ENCODE results near the gene LEO1.
A peak's percentile ranks its signal among the peaks of the same experiment; 100 is the strongest.

LEO1 gene

DNA sequence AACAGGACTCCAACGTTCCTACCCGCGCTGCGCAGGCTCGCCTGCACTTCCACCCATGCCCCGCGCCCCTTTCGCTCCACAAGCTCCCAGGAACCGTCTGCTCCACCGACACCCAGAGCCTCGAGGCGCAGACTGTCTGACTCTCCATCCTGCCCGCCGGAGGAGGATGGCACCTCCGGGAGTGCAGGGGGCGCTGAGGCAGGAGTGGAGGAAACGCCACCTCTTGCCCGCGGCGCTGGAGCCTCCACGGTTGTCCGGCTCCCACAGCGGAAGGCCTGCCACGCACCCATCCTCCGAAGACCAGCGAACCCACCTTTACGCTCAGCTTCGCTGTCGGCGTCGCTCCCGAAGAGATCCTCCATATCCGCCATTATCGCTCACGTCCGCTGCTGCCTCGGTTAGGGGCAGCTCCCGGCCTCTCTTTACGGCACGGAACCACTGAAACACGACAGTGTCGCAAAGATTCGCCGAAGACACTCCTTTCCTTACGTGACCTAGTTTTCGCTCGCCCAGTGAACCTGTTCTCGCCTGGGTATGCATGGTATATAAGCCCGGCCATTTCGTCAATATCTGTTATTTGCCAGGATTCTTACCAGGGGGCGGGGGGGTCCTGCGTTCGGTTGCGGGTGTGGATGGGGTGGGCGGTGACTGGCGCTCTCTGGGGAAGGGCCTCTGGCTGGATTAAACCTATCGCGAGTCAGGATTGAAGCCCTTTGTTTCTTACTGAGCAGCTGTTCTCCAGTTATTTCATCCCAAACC is at the start of gene LEO1:
TSS of gene LEO1 (minus strand) at position 404 of the 759 bp plus-strand sequence. CDS start at position 371, 33 bp downstream.
- Histone ChIP-seq H3K79me2 (ENCODE audit: control insufficient read depth, low read length) (peaks cover 55% of the 10 kb centered on the region), H3K36me3 (ENCODE audit: control insufficient read depth, low read length) (peaks cover 5% of the 10 kb centered on the region; the same call in 1 of the 2 replicates), H3K9me2 (replicated peaks; ENCODE audit: control insufficient read depth, low read length) (no peaks in the 10 kb centered on the region)

DNA sequence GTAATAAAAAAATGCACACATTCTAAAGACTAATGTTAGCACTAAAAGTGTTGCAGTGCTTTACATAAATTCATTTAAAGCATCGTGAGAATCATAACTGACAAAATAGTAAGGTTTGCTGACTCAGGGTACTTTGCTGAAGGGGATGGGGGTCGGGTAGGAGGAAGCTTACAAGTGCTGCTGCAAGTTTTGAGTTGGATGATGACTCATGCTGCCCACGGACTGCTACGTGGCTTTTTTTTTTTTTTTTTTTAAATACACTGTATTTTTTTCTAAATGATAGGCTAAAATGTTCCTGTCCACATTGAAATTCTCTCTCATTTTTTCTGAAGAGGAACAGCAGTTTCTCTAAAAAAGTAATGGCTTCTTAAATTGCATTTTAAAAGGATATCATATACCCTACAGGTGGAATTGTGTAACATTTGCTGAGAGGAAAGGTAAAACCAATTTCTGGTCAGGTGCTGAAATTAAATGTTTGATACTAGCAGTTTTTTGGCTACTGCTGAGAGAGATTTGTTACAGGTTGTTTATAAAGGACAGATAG is 49.6 kb upstream of the LEO1 start:
- H3K4me1 ChIP-seq (ENCODE audit: control insufficient read depth, low read length), result peaks cover 36% of the 10 kb centered on the region

More for the DNA sequence above, at the start of gene LEO1:
- Histone ChIP-seq H3K27me3 (ENCODE audit: control insufficient read depth, low read length) (no peaks in the 10 kb centered on the region), H4K20me1 (ENCODE audit: control insufficient read depth, insufficient read depth, low read depth, low read length) (no peaks in the 10 kb centered on the region), H3F3A (ENCODE audit: control insufficient read depth, insufficient read depth) (no peaks in the 10 kb centered on the region), H3K27ac (ENCODE audit: low read depth, low read length) (peak within 1 kb of the TSS; percentile 72), H3K4me2 (ENCODE audit: low read length) (peak within 1 kb of the TSS; percentile 63), H3K9me3 (ENCODE audit: control insufficient read depth, insufficient read depth, low read length) (no peaks in the 10 kb centered on the region), H3K4me1 (ENCODE audit: control insufficient read depth, low read length) (peaks cover 10% of the 10 kb centered on the region), H3K4me3 (ENCODE audit: low read length) (peak within 1 kb of the TSS; percentile 92)
- no peak for TF ChIP-seq EZH2phosphoT487 (IDR thresholded peaks at IDR 0.05; ENCODE audit: borderline replicate concordance, low read length)
- TF ChIP-seq, protein P1, sequence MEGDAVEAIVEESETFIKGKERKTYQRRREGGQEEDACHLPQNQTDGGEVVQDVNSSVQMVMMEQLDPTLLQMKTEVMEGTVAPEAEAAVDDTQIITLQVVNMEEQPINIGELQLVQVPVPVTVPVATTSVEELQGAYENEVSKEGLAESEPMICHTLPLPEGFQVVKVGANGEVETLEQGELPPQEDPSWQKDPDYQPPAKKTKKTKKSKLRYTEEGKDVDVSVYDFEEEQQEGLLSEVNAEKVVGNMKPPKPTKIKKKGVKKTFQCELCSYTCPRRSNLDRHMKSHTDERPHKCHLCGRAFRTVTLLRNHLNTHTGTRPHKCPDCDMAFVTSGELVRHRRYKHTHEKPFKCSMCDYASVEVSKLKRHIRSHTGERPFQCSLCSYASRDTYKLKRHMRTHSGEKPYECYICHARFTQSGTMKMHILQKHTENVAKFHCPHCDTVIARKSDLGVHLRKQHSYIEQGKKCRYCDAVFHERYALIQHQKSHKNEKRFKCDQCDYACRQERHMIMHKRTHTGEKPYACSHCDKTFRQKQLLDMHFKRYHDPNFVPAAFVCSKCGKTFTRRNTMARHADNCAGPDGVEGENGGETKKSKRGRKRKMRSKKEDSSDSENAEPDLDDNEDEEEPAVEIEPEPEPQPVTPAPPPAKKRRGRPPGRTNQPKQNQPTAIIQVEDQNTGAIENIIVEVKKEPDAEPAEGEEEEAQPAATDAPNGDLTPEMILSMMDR (IDR thresholded peaks at IDR 0.05; ENCODE audit: low read depth, low read length, poor library complexity, severe bottlenecking), result peak; percentile 63

DNA sequence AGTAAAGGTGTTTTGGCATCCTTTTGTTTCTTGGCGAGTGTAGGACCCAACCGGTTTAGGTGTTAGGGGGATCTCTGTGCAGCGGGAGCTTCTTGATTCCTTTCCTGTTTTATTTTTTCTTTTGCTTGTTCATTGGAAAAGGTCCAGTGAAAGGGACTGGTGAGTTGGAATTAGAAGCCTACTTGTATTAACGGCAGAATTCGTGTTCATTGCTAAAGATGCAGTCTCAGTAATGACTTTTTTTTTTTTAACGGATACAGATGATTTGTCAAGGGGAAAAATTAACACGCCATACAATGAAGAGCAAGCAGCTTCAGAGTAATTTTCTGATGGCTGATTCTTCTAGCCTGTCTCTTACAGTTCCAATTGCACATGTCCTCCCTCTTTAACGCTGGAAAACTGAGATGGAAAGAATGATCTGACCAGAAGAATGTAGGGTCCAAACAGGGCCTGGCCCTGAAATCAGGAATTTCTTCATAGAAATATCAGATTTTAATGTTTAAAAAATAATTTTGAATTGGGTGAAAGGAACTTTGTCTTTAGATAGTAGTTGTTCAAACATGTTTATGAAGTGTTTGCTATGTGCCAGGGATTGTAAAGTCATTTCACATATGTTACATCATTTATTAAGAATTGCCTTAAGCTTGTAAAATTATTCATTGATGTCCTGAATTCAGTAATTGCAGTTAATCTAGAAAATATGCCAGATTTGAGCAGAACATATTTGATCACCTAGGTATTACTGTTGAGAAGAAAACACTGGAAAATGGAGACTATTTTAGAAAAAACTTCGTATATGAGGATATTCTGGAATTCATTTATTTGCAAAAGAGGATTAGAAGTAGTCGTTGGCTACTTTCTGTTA is 48.9 kb upstream of the LEO1 start:
- Histone ChIP-seq H3K4me3 (ENCODE audit: low read length) (peak overlapping the region; percentile 75), H3K27me3 (ENCODE audit: control insufficient read depth, low read length) (no peaks in the 10 kb centered on the region), H3K36me3 (ENCODE audit: control insufficient read depth, low read length) (no peaks in the 10 kb centered on the region; the same call in 1 of the 2 replicates), H3F3A (ENCODE audit: control insufficient read depth, insufficient read depth) (0 out of 2 replicates have a peak, but pooled peaks cover 3% of the 10 kb centered on the region), H3K9me3 (ENCODE audit: control insufficient read depth, insufficient read depth, low read length) (no peaks in the 10 kb centered on the region), H3K79me2 (ENCODE audit: control insufficient read depth, low read length) (peaks cover 64% of the 10 kb centered on the region), H4K20me1 (ENCODE audit: control insufficient read depth, insufficient read depth, low read depth, low read length) (peaks cover 16% of the 10 kb centered on the region; the same call in 1 of the 2 replicates), H3K4me2 (ENCODE audit: low read length) (peak overlapping the region; percentile 82), H3K4me1 (ENCODE audit: control insufficient read depth, low read length) (peaks cover 36% of the 10 kb centered on the region), H3K9me2 (replicated peaks; ENCODE audit: control insufficient read depth, low read length) (no peaks in the 10 kb centered on the region), H3K27ac (ENCODE audit: low read depth, low read length) (peak overlapping the region; percentile 49)
- no peak for TF ChIP-seq EZH2phosphoT487 (IDR thresholded peaks at IDR 0.05; ENCODE audit: borderline replicate concordance, low read length)
- TF ChIP-seq, protein P1 (IDR thresholded peaks at IDR 0.05; ENCODE audit: low read depth, low read length, poor library complexity, severe bottlenecking), result no peak

More for the DNA sequence above, 49.6 kb upstream of the LEO1 start:
- Histone ChIP-seq H3K9me2 (replicated peaks; ENCODE audit: control insufficient read depth, low read length) (no peaks in the 10 kb centered on the region), H4K20me1 (ENCODE audit: control insufficient read depth, insufficient read depth, low read depth, low read length) (peaks cover 19% of the 10 kb centered on the region; the same call in 1 of the 2 replicates), H3K4me2 (ENCODE audit: low read length) (peak overlapping the region; percentile 82), H3F3A (ENCODE audit: control insufficient read depth, insufficient read depth) (0 out of 2 replicates have a peak, but pooled peaks cover 3% of the 10 kb centered on the region), H3K79me2 (ENCODE audit: control insufficient read depth, low read length) (peaks cover 71% of the 10 kb centered on the region), H3K27me3 (ENCODE audit: control insufficient read depth, low read length) (no peaks in the 10 kb centered on the region), H3K4me3 (ENCODE audit: low read length) (peak overlapping the region; percentile 75), H3K9me3 (ENCODE audit: control insufficient read depth, insufficient read depth, low read length) (no peaks in the 10 kb centered on the region), H3K27ac (ENCODE audit: low read depth, low read length) (peak overlapping the region; percentile 49), H3K36me3 (ENCODE audit: control insufficient read depth, low read length) (no peaks in the 10 kb centered on the region; the same call in 1 of the 2 replicates)
- TF ChIP-seq, protein P1 (IDR thresholded peaks at IDR 0.05; ENCODE audit: low read depth, low read length, poor library complexity, severe bottlenecking), result no peak
- TF ChIP-seq EZH2phosphoT487 (IDR thresholded peaks at IDR 0.05; ENCODE audit: borderline replicate concordance, low read length), result no peak

Data from DOHH2 (cell line).